Body of pancreas (tissue), 4 donors: ENCODE results near the gene ADRM1. TPM values are rescaled to one million over a fixed set of nuclear protein-coding genes. Genes with fewer than 3 reads are reported as not detected.

Experiments used
- ATAC-seq: fragments of 150-250 bp; one replicate; pipeline ENCODE4 v1.9.1; 2016
- DNase-seq, 4 donors: peaks; one replicate each; pipeline ENCODE4 v3.0.0-alpha.2; 2019
- H3K27ac ChIP-seq, 4 donors: fragments of 200-600 bp; sonication (generic); 1 replicate in 3 of 4; 2 replicates in 1 of 4; pipeline versions ENCODE4 v1.5.1 to v1.6.1; 2016 to 2019; ENCODE audit warnings: mild to moderate bottlenecking in 1 of 4, mixed read lengths in 1 of 4, moderate library complexity in 1 of 4
- H3K27me3 ChIP-seq, 2 donors: fragments of 200-600 bp; sonication (generic); one replicate each; pipeline ENCODE4 v1.6.0; 2016; ENCODE audit warnings: mild to moderate bottlenecking in 1 of 2
- H3K36me3 ChIP-seq, 2 donors: fragments of 200-600 bp; sonication (generic); replicated peaks in 1 of 2; 2 replicates each; pipeline ENCODE4 v1.5.1; 2016; ENCODE audit warnings: low read depth in 2 of 2; ENCODE audit not compliant: insufficient read depth in 1 of 2
- H3K4me1 ChIP-seq: fragments of 200-600 bp; sonication (generic); one replicate; pipeline ENCODE4 v1.6.0; 2016
- H3K4me3 ChIP-seq, 2 donors: fragments of 200-600 bp; sonication (generic); 1 replicate in 1 of 2; 2 replicates in 1 of 2; pipeline ENCODE4 v1.5.1; 2016 to 2019
- H3K9me3 ChIP-seq, 3 donors: fragments of 200-600 bp; sonication (generic); 1 replicate in 2 of 3; 2 replicates in 1 of 3; pipeline ENCODE4 v1.5.1; 2016
- POLR2A ChIP-seq, 3 donors: fragments of 450-650 bp; IDR thresholded peaks; one replicate each; pipeline ENCODE4 v1.6.1; 2016; ENCODE audit warnings: antibody characterized with exemption in 3 of 3, mild to moderate bottlenecking in 2 of 3
- WGBS, 2 donors: methylation state at CpG; one replicate each; pipeline ENCODE4 v1.1.5; 2017; 5-methylcytosine and 5-hydroxymethylcytosine counted together
- intact Hi-C: fragments of 100-400 bp; cut with DNase I; formaldehyde crosslinking; loops from one replicate; pipeline ENCODE4 v1.15.1; 2023
- total RNA-seq, 2 donors: library from RNA; depleted of rRNA; stranded (reverse); fragments of >200 nt; gene quantifications; one replicate each; pipeline ENCODE4 v1.1.0, GENCODE V29; 2016
- TF ChIP-seq, protein P1 (sequence below), 7 experiments: fragments of 450-650 bp in 4 of 7; fragments of 200-600 bp in 3 of 7; sonication (generic) in 3 of 7; IDR thresholded peaks; one replicate each; pipeline ENCODE4 v1.5.1; 2016 to 2019; ENCODE audit warnings: antibody characterized with exemption in 7 of 7

ADRM1 gene
- total RNA-seq, 2 donors from 2014 or later, result 79.9 to 104 TPM

DNA sequence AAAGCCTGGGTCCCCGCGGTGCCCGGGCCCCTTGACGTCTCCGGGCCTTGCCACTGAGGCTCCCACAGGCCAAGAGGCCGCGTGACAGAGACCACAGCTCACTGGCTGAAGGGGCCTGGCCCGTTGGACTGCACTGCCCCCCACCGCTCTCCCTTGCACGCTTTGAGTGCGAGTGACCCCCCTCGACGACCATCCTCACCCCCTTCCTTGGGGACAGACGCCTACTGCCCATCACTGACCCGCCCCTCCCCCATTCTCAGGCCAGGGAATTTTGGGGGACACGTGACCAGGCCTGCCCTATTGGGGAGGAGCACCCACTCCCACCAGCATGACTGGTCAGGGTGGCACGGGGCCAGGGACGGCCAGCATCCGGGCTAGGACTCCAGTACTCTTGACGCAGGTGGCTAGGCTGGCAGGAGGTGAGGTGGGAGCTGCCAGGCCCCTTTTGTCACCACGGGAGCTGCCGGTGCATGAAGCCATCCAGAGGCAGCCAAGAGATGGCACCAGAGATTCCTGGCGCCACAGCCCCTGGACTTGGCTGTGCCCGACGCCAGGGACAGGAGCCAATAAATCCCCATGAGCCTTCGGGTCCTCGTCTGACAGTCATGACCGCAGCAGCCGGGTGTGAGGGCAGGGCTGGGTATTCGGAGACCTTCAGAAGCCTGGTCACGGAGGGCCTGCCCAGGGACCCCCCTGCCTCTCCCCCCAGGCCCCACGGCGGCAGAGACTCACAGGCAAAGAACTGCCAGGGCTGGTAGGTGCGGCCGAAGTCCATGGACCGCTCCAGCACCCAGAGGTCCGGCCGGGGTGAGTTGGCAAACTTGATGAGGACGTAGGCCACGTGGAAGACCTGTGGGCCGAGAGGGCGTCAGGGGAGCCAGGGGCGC lies 49.8 kb downstream of the ADRM1 start:
- no peak for TF ChIP-seq POLR2A (IDR thresholded peaks at IDR 0.05)
- TF ChIP-seq, protein P1, sequence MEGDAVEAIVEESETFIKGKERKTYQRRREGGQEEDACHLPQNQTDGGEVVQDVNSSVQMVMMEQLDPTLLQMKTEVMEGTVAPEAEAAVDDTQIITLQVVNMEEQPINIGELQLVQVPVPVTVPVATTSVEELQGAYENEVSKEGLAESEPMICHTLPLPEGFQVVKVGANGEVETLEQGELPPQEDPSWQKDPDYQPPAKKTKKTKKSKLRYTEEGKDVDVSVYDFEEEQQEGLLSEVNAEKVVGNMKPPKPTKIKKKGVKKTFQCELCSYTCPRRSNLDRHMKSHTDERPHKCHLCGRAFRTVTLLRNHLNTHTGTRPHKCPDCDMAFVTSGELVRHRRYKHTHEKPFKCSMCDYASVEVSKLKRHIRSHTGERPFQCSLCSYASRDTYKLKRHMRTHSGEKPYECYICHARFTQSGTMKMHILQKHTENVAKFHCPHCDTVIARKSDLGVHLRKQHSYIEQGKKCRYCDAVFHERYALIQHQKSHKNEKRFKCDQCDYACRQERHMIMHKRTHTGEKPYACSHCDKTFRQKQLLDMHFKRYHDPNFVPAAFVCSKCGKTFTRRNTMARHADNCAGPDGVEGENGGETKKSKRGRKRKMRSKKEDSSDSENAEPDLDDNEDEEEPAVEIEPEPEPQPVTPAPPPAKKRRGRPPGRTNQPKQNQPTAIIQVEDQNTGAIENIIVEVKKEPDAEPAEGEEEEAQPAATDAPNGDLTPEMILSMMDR (IDR thresholded peaks at IDR 0.05), result peak in 2 of 7 experiments; percentile 15 to 20
- intact Hi-C loops, result no loop called here
- ATAC-seq, result no peak
- Histone ChIP-seq H3K4me3 (no peak overlapping the region), H3K9me3 (no peaks in the 10 kb centered on the region), H3K27me3 (no peaks in the 10 kb centered on the region), H3K4me1 (peaks cover 33% of the 10 kb centered on the region), H3K36me3 (peaks cover 0 to 3% of the 10 kb centered on the region in 2 donors), H3K27ac (peak overlapping the region in 2 of 4 donors; percentile 40 to 49)
- DNase-seq, result peak in 3 of 4 donors; percentile 52 to 68 (median 54)
- 79 to 96% methylated on average over 9 to 43 of the region's 43 CpGs for WGBS, 2 donors

DNA sequence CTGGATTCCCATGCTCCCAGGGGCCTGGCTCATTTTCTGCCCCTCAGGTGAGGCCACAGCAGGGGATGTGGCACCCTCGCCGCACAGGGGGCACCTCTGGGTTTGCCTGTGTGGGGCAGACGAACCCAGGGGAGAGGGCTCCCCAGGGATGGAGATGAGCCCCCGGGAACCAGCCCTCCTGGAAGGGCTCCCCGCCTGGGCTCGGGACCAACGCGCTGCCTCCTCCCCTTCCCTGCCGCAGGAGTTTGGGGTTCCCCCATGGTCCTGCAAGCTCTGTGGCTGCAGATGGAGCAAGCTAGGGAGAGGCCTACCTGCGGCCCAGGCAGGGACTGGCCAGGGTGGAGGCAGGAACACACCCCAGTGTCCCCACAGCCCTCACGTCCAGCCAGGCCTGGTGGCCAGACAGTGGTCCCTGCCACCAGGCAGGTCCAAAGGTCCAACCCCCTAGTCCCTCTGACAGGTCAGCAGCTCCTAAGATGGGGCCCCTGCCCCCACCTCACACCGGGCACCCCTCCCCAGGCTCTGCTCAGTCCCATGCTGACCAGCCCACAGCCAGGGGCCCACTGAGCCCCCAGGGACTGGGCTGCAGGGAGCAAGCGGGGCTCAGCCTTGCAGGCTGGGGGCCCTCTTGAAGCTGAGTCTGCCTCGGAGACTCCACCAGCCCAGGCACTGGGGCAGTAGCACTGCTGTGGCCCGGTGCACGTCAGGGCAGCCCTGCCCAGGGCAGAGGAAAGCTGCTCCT lies 50.7 kb downstream of the ADRM1 start:
- Histone ChIP-seq H3K27me3 (no peaks in the 10 kb centered on the region), H3K9me3 (no peaks in the 10 kb centered on the region), H3K36me3 (peaks cover 0 to 3% of the 10 kb centered on the region in 2 donors), H3K4me1 (peaks cover 42% of the 10 kb centered on the region), H3K4me3 (no peak overlapping the region), H3K27ac (peak overlapping the region in 2 of 4 donors; percentile 40 to 49)
- WGBS, 2 donors, result 91% methylated on average over 16 of the region's 16 CpGs; no CpG with 5 or more reads in 1 of the 2 donors
- ATAC-seq, result no peak
- DNase-seq, result no peak
- intact Hi-C loops, result no loop called here
- TF ChIP-seq, protein P1 (IDR thresholded peaks at IDR 0.05), result no peak
- no peak for TF ChIP-seq POLR2A (IDR thresholded peaks at IDR 0.05)

DNA sequence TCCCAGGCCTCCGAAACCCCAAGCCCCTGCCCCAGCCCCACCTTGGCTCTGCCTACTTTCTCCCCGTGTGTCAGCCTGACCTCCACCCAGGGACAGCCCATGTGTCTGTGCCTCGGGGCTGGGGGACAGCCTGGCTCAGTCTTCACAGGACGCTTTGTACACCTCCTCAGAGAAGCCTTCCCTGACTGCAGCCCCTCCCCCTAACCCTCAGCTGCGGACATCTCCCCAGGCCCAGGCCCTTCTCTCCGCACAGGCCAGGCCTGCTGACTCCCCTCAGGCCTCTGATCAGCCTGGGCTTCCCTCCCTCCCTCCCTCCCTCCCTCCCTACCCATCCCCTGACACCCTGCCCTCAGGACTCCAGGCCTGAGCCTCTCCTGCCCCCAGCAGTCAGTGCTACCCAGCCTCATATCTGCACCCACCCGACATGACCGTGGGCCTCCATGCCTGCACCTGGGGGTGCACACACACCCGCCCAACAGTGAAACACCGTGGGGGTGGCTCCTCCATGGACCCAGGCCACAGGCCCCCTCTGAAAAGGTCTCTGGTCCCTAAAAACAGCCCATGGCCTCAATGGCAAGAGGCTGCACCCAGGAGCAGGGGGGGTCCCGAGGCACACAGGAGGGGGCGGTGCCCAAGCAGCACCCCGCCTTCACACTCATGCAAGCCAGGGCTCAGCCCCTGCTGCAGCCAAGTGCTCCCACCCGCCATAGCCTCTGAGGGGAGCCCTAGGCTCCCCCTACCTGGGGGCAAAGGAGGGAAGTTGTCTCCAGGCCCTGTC lies 51.4 kb downstream of the ADRM1 start:
- intact Hi-C loops, result no loop called here
- TF ChIP-seq, protein P1 (IDR thresholded peaks at IDR 0.05), result no peak
- ATAC-seq, result no peak
- no peak for DNase-seq
- Histone ChIP-seq H3K27ac (peak overlapping the region in 1 of 4 donors; percentile 76), H3K36me3 (peaks cover 0 to 3% of the 10 kb centered on the region in 2 donors), H3K9me3 (no peaks in the 10 kb centered on the region), H3K4me1 (peaks cover 49% of the 10 kb centered on the region), H3K4me3 (no peak overlapping the region), H3K27me3 (no peaks in the 10 kb centered on the region)
- 78 to 88% methylated on average over 2 to 11 of the region's 14 CpGs for WGBS, 2 donors

DNA sequence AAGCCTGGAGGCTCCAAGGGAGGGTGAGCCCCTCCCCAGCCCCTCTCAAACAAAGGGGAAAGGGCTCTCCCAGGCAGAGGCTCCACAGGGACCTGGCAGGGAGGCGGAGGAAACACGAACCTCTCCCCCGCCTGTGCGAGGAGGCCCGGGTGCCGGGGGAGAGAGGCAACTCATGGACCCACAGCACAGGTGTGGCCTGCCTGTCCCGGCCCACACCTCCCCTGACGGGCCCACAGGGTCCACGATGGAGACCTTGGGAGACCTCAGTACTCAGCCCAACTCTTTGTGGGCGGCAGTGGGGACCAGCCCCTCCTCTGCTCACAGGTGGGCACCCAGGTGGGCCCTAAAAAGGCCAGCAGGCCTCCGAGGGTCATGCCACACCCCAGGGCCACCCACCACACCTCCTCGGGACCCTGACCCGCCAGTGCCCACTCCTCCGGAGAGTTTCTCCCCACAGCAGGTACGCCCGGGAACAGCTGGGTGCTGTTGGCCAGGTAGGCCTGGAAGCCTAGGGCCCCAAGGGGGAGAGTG lies 52.1 kb downstream of the ADRM1 start:
- peak overlapping the region; percentile 5 to 80 (median 73) for H3K27ac ChIP-seq
- H3K27me3 ChIP-seq, result no peaks in the 10 kb centered on the region
- intact Hi-C loops, result no loop called here
- DNase-seq (no peak), ATAC-seq (no peak)
- 71 to 93% methylated on average over 6 to 13 of the region's 16 CpGs for WGBS, 2 donors
- peaks cover 54% of the 10 kb centered on the region for H3K4me1 ChIP-seq
- H3K4me3 ChIP-seq, result no peak overlapping the region
- H3K9me3 ChIP-seq, result no peaks in the 10 kb centered on the region
- TF ChIP-seq, protein P1 (IDR thresholded peaks at IDR 0.05), result no peak
- TF ChIP-seq POLR2A (IDR thresholded peaks at IDR 0.05), result no peak
- peaks cover 0 to 3% of the 10 kb centered on the region in 2 donors for H3K36me3 ChIP-seq
